Stimulated activated CD4-positive, alpha-beta T cell treated with anti-CD3 and anti-CD28 coated beads, Interleukin-4, amount 100 ng/mL, for 1 hour (primary cell): ENCODE measurements around the gene RASA4B.
"Not testable (repeated sequence)": the region's sequence is repeated elsewhere in the genome, so short reads cannot be mapped to it uniquely, and the experiment has no call there.

ENCODE experiments used
- DNase-seq: peaks from one replicate; pipeline ENCODE4 v3.0.0-alpha.2; 2020

The RASA4B gene

GRCh38 chr7:102517550-102518147 is at the start of gene RASA4B:
Gene RASA4B (minus strand): TSS chr7:102517777. CDS start chr7:102517710, 67 bp downstream.
- not testable (repeated sequence) for DNase-seq

- DNase-seq, result not testable (repeated sequence)
Observed at GRCh38 chr7:102550808-102551422, 33.3 kb upstream of the RASA4B start, which contains the start of gene SPDYE2. Gene SPDYE2 (plus strand): TSS chr7:102551226. CDS start chr7:102553256, 2,030 bp downstream.

GRCh38 chr7:102546353-102546752 is 28.8 kb upstream of the RASA4B start:
- not testable (repeated sequence) for DNase-seq

- DNase-seq, result not testable (repeated sequence)
Observed at GRCh38 chr7:102545288-102545687, 27.7 kb upstream of the RASA4B start.

- not testable (repeated sequence) for DNase-seq
Observed at GRCh38 chr7:102544372-102544771, 26.8 kb upstream of the RASA4B start.

- not testable (repeated sequence) for DNase-seq
Observed at GRCh38 chr7:102543596-102543995, 26.0 kb upstream of the RASA4B start, which contains the start of gene UPK3BL2. Gene UPK3BL2 (minus strand): TSS chr7:102543696. CDS start chr7:102543636, 60 bp downstream.

GRCh38 chr7:102542771-102543170 is 25.2 kb upstream of the RASA4B start:
- not testable (repeated sequence) for DNase-seq

- not testable (repeated sequence) for DNase-seq
Observed at GRCh38 chr7:102542083-102542482, 24.5 kb upstream of the RASA4B start.

- not testable (repeated sequence) for DNase-seq
Observed at GRCh38 chr7:102540604-102541003, 23.0 kb upstream of the RASA4B start.

GRCh38 chr7:102535062-102535615 is 17.6 kb upstream of the RASA4B start:
- DNase-seq, result not testable (repeated sequence)

- not testable (repeated sequence) for DNase-seq
Observed at GRCh38 chr7:102532127-102532526, 14.6 kb upstream of the RASA4B start.

GRCh38 chr7:102531583-102531982 is 14.0 kb upstream of the RASA4B start:
- not testable (repeated sequence) for DNase-seq

- DNase-seq, result not testable (repeated sequence)
Observed at GRCh38 chr7:102527822-102528793, 10.5 kb upstream of the RASA4B start.

- not testable (repeated sequence) for DNase-seq
Observed at GRCh38 chr7:102527182-102527581, 9.6 kb upstream of the RASA4B start.

GRCh38 chr7:102524803-102525202 is 7.2 kb upstream of the RASA4B start:
- DNase-seq, result not testable (repeated sequence)

GRCh38 chr7:102520797-102521196 is 3.2 kb upstream of the RASA4B start:
- DNase-seq, result not testable (repeated sequence)

- DNase-seq, result not testable (repeated sequence)
Observed at GRCh38 chr7:102516951-102517350, 626 bp downstream of the RASA4B start.

GRCh38 chr7:102515889-102516288 is 1.7 kb downstream of the RASA4B start:
- DNase-seq, result not testable (repeated sequence)

- not testable (repeated sequence) for DNase-seq
Observed at GRCh38 chr7:102514881-102515721, 2.5 kb downstream of the RASA4B start.

- DNase-seq, result not testable (repeated sequence)
Observed at GRCh38 chr7:102512642-102513221, 4.8 kb downstream of the RASA4B start.

GRCh38 chr7:102511860-102512522 is 5.6 kb downstream of the RASA4B start:
- DNase-seq, result not testable (repeated sequence)
